Measurements from ENCODE around the gene TLE5. TPM values are rescaled to one million over a fixed set of nuclear protein-coding genes. Genes with fewer than 3 reads are reported as not detected.

The TLE5 gene
- total and polyA plus RNA-seq, 2 donors (not counting 3 experiments of a cell fraction or from before 2014, with no cell fraction given), result 393 to 574 TPM

DNA sequence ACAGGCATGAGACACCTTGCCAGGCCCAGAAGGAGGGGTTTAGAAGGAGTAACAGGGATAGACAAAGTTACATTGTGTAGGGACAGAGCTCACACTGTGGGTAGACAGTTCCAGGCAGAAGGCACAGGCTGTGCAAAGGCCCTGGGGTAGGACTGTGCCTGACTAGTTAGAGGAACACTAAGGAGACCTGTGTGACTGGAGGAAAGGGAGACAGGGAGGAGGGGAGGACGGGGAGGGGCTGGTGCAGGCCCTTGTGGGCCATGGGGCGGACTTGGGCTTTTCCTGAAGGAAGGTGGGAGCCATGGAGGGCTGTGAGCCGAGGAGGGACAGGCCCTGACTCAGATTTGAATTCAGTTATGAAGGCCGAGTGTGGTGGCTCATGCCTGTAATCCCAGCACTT lies 17.3 kb upstream of the TLE5 start:
- Histone ChIP-seq H3K9me3 (replicated peaks; ENCODE audit: control insufficient read depth, insufficient read depth, low read length) (no peaks in the 10 kb centered on the region), H3K9ac (replicated peaks; ENCODE audit: extremely low read depth, insufficient read depth, low read length) (no peak overlapping the region), H4K20me1 (replicated peaks; ENCODE audit: control insufficient read depth, extremely low read depth, insufficient read depth, low read length) (no peaks in the 10 kb centered on the region), H3K4me3 (replicated peaks in 1 of 3; ENCODE audit: insufficient read depth in 1 of 3, low read depth in 1 of 3, low read length in 3 of 3) (no peak overlapping the region), H3K79me2 (ENCODE audit: control insufficient read depth, insufficient read depth, low read length) (no peaks in the 10 kb centered on the region), H3K9me1 (replicated peaks; ENCODE audit: control insufficient read depth, extremely low read depth, insufficient read depth, low read length) (no peaks in the 10 kb centered on the region), H3K27ac (ENCODE audit: insufficient read depth, low read depth, low read length) (no peak overlapping the region), H3K36me3 (ENCODE audit: control insufficient read depth in 2 of 2, extremely low read depth in 1 of 2, insufficient read depth in 2 of 2, low read length in 2 of 2) (no peaks in the 10 kb centered on the region), H3K27me3 (ENCODE audit: control insufficient read depth in 2 of 2, insufficient read depth in 2 of 2, low read length in 2 of 2) (no peaks in the 10 kb centered on the region), H2AFZ (ENCODE audit: low read depth, low read length) (no peak overlapping the region), H3K4me1 (ENCODE audit: control insufficient read depth, extremely low read depth, insufficient read depth, low read length) (no peaks in the 10 kb centered on the region), H3K4me2 (ENCODE audit: insufficient read depth, low read length) (no peak overlapping the region)
- ChIA-PET POLR2A (interaction anchor here (1.3 kb wide), 1 partner anchor 24 kb away, joined by 3 read pairs; no protein-coding TSS in a partner anchor), CTCF (interaction anchor here (2.4 to 4.2 kb wide), 2 partner anchors 24 to 29 kb away, joined by 11 to 40 read pairs; no protein-coding TSS in a partner anchor)
- no TSS peak for BruUV-seq (replicated peaks)
- no peak for FAIRE-seq
- DNase-seq (ENCODE audit: low read depth, low spot score), result no peak
- TF ChIP-seq EZH2 (IDR thresholded peaks at IDR 0.05; ENCODE audit: borderline replicate concordance, low read depth, low read length, severe bottlenecking), result no peak
- no peak for TF ChIP-seq POLR2A (IDR thresholded peaks at IDR 0.05; ENCODE audit: low read depth, low read length)
- no peak for TF ChIP-seq POLR2AphosphoS5 (IDR thresholded peaks at IDR 0.05; ENCODE audit: insufficient read depth, low read depth, low read length)
- TF ChIP-seq FOS (IDR thresholded peaks at IDR 0.05; ENCODE audit: borderline replicate concordance, insufficient read depth, low read length), result no peak
- no peak for TF ChIP-seq JUN (IDR thresholded peaks at IDR 0.05; ENCODE audit: borderline replicate concordance, insufficient read depth, insufficient read length, low read depth)
- TF ChIP-seq, protein P1, sequence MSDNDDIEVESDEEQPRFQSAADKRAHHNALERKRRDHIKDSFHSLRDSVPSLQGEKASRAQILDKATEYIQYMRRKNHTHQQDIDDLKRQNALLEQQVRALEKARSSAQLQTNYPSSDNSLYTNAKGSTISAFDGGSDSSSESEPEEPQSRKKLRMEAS (IDR thresholded peaks at IDR 0.05; ENCODE audit: insufficient read depth, insufficient read length), result no peak
- TF ChIP-seq, protein P2, sequence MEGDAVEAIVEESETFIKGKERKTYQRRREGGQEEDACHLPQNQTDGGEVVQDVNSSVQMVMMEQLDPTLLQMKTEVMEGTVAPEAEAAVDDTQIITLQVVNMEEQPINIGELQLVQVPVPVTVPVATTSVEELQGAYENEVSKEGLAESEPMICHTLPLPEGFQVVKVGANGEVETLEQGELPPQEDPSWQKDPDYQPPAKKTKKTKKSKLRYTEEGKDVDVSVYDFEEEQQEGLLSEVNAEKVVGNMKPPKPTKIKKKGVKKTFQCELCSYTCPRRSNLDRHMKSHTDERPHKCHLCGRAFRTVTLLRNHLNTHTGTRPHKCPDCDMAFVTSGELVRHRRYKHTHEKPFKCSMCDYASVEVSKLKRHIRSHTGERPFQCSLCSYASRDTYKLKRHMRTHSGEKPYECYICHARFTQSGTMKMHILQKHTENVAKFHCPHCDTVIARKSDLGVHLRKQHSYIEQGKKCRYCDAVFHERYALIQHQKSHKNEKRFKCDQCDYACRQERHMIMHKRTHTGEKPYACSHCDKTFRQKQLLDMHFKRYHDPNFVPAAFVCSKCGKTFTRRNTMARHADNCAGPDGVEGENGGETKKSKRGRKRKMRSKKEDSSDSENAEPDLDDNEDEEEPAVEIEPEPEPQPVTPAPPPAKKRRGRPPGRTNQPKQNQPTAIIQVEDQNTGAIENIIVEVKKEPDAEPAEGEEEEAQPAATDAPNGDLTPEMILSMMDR (IDR thresholded peaks at IDR 0.05; ENCODE audit: extremely low read depth in 1 of 2, insufficient read depth in 1 of 2, low read depth in 1 of 2, low read length in 2 of 2), result no peak
- TF ChIP-seq MYC (IDR thresholded peaks at IDR 0.05; ENCODE audit: low read depth, low read length), result no peak
- dilution Hi-C loops (cut with MboI; ENCODE audit: extremely low pct_ligation_motif_present, low sequenced_read_pairs) (no loop called here), intact Hi-C loops (cut with micrococcal nuclease) (no loop called here)

All from endothelial cell of umbilical vein (primary cell).